Measurements from ENCODE around the gene PARM1.
"Not testable (repeated sequence)": the region's sequence is repeated elsewhere in the genome, so short reads cannot be mapped to it uniquely, and the experiment has no call there.

The PARM1 gene

DNA sequence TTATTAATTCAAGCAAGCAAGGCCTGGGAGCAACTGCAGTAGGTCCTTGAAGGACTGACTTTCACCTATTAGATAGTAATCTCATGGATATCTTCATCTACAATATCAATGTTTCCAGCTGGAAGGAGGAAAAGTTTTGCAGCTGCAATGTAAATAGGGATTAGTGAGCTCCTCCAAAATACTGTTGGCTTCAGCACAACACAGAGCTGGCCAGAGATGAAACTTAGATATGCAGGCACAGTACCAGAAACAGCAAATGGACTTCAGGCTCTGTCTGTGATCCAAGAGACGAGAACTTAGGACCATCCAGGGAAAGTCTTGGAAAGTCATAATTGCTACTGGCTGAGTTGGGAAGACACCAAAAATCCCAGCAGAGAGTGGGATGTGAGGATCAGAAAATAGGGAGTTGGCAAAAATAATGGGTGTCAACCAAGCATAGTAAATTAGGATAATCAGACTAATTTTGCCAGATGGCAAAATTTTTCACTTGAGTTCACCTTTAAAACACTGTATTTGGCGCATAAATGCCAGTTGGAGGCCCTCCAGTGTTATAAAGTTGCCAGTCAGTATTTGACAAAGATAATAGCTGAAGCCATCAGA lies 57.5 kb downstream of the PARM1 start:
- no peak overlapping the region for H2AFZ ChIP-seq (ENCODE audit: low read depth, low read length)
- no peak overlapping the region for H3K27ac ChIP-seq (ENCODE audit: low read length)
- H3K79me2 ChIP-seq (ENCODE audit: low read length), result peaks cover 98% of the 10 kb centered on the region
- H3K9ac ChIP-seq (ENCODE audit: low read length), result no peak overlapping the region
- H3K36me3 ChIP-seq (replicated peaks; ENCODE audit: low read depth, low read length), result peaks cover 52% of the 10 kb centered on the region
- no peaks in the 10 kb centered on the region for H3K9me3 ChIP-seq (ENCODE audit: insufficient read depth, low read length)
- H3K4me3 ChIP-seq (ENCODE audit: low read length), result no peak overlapping the region
- H4K20me1 ChIP-seq (ENCODE audit: insufficient read depth, low read length), result peaks cover 84% of the 10 kb centered on the region
- H3K4me1 ChIP-seq (ENCODE audit: low read length), result no peaks in the 10 kb centered on the region
- TF ChIP-seq EZH2phosphoT487 (IDR thresholded peaks at IDR 0.05; ENCODE audit: low read depth), result no peak
- TF ChIP-seq, protein P1, sequence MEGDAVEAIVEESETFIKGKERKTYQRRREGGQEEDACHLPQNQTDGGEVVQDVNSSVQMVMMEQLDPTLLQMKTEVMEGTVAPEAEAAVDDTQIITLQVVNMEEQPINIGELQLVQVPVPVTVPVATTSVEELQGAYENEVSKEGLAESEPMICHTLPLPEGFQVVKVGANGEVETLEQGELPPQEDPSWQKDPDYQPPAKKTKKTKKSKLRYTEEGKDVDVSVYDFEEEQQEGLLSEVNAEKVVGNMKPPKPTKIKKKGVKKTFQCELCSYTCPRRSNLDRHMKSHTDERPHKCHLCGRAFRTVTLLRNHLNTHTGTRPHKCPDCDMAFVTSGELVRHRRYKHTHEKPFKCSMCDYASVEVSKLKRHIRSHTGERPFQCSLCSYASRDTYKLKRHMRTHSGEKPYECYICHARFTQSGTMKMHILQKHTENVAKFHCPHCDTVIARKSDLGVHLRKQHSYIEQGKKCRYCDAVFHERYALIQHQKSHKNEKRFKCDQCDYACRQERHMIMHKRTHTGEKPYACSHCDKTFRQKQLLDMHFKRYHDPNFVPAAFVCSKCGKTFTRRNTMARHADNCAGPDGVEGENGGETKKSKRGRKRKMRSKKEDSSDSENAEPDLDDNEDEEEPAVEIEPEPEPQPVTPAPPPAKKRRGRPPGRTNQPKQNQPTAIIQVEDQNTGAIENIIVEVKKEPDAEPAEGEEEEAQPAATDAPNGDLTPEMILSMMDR (IDR thresholded peaks at IDR 0.05; ENCODE audit: low read depth, low read length), result no peak
- H3K27me3 ChIP-seq (ENCODE audit: low read depth, low read length), result no peaks in the 10 kb centered on the region
- no peak overlapping the region for H3K4me2 ChIP-seq (ENCODE audit: low read length)

- H3K9me3 ChIP-seq (ENCODE audit: insufficient read depth, low read length); H3K9ac ChIP-seq (ENCODE audit: low read length); H2AFZ ChIP-seq (ENCODE audit: low read depth, low read length); H3K4me2 ChIP-seq (ENCODE audit: low read length); H3K27me3 ChIP-seq (ENCODE audit: low read depth, low read length); H3K27ac ChIP-seq (ENCODE audit: low read length); H3K4me3 ChIP-seq (ENCODE audit: low read length): not testable (repeated sequence)
- Histone ChIP-seq H3K79me2 (ENCODE audit: low read length) (peaks cover 100% of the 10 kb centered on the region), H4K20me1 (ENCODE audit: insufficient read depth, low read length) (peaks cover 88% of the 10 kb centered on the region), H3K4me1 (ENCODE audit: low read length) (peaks cover 17% of the 10 kb centered on the region), H3K36me3 (replicated peaks; ENCODE audit: low read depth, low read length) (peaks cover 39% of the 10 kb centered on the region)
Measured at GRCh38 chr4:74994436-74994835, 61.5 kb downstream of the PARM1 start.

GRCh38 chr4:74996996-74997395 lies 64.1 kb downstream of the PARM1 start:
- no peaks in the 10 kb centered on the region for H3K27me3 ChIP-seq (ENCODE audit: low read depth, low read length)
- H3K79me2 ChIP-seq (ENCODE audit: low read length), result peaks cover 100% of the 10 kb centered on the region
- no peak overlapping the region for H3K4me2 ChIP-seq (ENCODE audit: low read length)
- no peaks in the 10 kb centered on the region for H3K9me3 ChIP-seq (ENCODE audit: insufficient read depth, low read length)
- no peak overlapping the region for H3K4me3 ChIP-seq (ENCODE audit: low read length)
- peaks cover 39% of the 10 kb centered on the region for H3K36me3 ChIP-seq (replicated peaks; ENCODE audit: low read depth, low read length)
- H3K27ac ChIP-seq (ENCODE audit: low read length), result no peak overlapping the region
- H4K20me1 ChIP-seq (ENCODE audit: insufficient read depth, low read length), result peaks cover 88% of the 10 kb centered on the region
- no peak overlapping the region for H2AFZ ChIP-seq (ENCODE audit: low read depth, low read length)
- TF ChIP-seq, protein P1 (IDR thresholded peaks at IDR 0.05; ENCODE audit: low read depth, low read length), result no peak
- TF ChIP-seq EZH2phosphoT487 (IDR thresholded peaks at IDR 0.05; ENCODE audit: low read depth), result no peak
- no peak overlapping the region for H3K9ac ChIP-seq (ENCODE audit: low read length)
- peaks cover 27% of the 10 kb centered on the region for H3K4me1 ChIP-seq (ENCODE audit: low read length)

DNA sequence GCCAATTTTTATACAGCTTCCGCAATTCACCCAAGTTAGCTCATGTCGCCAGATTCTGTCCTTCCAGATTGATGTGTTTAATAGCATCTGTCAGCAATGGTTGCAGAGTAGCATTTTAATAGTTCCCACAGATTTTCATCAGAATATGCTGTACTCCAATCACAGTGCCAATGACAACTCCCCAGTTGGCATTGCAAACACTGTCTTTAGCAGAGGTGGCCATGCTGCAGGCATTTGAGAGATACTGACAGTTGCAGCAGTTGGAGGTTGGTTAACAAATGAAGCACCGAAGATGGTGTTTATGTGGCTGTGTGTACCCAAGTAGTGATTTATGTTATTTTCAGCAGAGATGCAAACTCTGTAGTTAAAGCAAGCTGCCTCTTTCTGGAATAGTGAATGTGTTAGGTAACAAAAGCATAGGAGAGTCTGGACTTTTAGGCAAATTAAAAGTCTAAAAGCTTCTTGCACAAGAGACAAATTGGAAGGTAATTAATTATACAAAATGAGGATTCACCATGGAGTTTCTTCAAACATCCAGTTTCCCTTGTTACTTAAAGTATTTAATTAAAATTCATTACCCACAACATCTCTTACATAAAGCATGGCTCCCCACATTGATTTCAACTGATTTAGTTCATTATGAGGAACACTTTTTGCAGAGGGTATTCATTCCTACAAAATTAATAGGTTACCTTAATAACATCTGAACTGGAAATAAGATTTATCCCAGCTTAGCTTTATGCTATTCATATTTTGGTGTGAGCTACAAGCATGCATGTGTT lies 65.2 kb downstream of the PARM1 start:
- Histone ChIP-seq H3K9me3 (ENCODE audit: insufficient read depth, low read length) (no peaks in the 10 kb centered on the region), H2AFZ (ENCODE audit: low read depth, low read length) (no peak overlapping the region), H3K4me2 (ENCODE audit: low read length) (no peak overlapping the region), H3K9ac (ENCODE audit: low read length) (no peak overlapping the region), H3K27ac (ENCODE audit: low read length) (no peak overlapping the region), H3K4me3 (ENCODE audit: low read length) (no peak overlapping the region), H3K4me1 (ENCODE audit: low read length) (peaks cover 37% of the 10 kb centered on the region), H4K20me1 (ENCODE audit: insufficient read depth, low read length) (peaks cover 96% of the 10 kb centered on the region), H3K79me2 (ENCODE audit: low read length) (peaks cover 100% of the 10 kb centered on the region), H3K36me3 (replicated peaks; ENCODE audit: low read depth, low read length) (peaks cover 38% of the 10 kb centered on the region), H3K27me3 (ENCODE audit: low read depth, low read length) (no peaks in the 10 kb centered on the region)
- TF ChIP-seq, protein P1 (IDR thresholded peaks at IDR 0.05; ENCODE audit: low read depth, low read length), result no peak
- no peak for TF ChIP-seq EZH2phosphoT487 (IDR thresholded peaks at IDR 0.05; ENCODE audit: low read depth)

All from OCI-LY3 (cell line).